Measurements from ENCODE around the gene EEFSEC. TPM values are rescaled to one million over a fixed set of nuclear protein-coding genes. Genes with fewer than 3 reads are reported as not detected.

EEFSEC gene
- total and polyA plus RNA-seq, 8 donors = 11.5 to 23.0 (median 19.9) TPM

GRCh38 chr3:128420720-128421438 lies 267.6 kb downstream of the EEFSEC start:
- ATAC-seq (no peak), DNase-seq (no peak)
- no peaks in the 10 kb centered on the region for H3K36me3 ChIP-seq
- H3K4me3 ChIP-seq = no peak overlapping the region
- H3K27me3 ChIP-seq = no peaks in the 10 kb centered on the region
- no peak overlapping the region for H3K27ac ChIP-seq
- peaks cover 0 to 6% of the 10 kb centered on the region in 2 donors for H3K4me1 ChIP-seq
- intact Hi-C loops (cut with DNase I) = no loop called here
- no peaks in the 10 kb centered on the region for H3K9me3 ChIP-seq
- TF ChIP-seq CTCF (IDR thresholded peaks at IDR 0.05) = no peak

- Histone ChIP-seq H3K27me3 (peaks cover 0 to under 1% of the 10 kb centered on the region in 2 donors), H3K4me3 (no peak overlapping the region), H3K9me3 (no peaks in the 10 kb centered on the region), H3K4me1 (peaks cover 0 to 10% of the 10 kb centered on the region in 2 donors), H3K36me3 (no peaks in the 10 kb centered on the region), H3K27ac (no peak overlapping the region)
- intact Hi-C loops (cut with DNase I) = no loop called here
- TF ChIP-seq CTCF (IDR thresholded peaks at IDR 0.05) = no peak
- no peak for DNase-seq
- no peak for ATAC-seq
Observed at GRCh38 chr3:128421439-128421836, 268.2 kb downstream of the EEFSEC start.

GRCh38 chr3:128421966-128422365 lies 268.7 kb downstream of the EEFSEC start:
- H3K27ac ChIP-seq = no peak overlapping the region
- no peak overlapping the region for H3K4me3 ChIP-seq
- no peaks in the 10 kb centered on the region for H3K9me3 ChIP-seq
- intact Hi-C loops (cut with DNase I) = no loop called here
- DNase-seq (peak in 1 of 4 donors; percentile 56), ATAC-seq (no peak)
- peaks cover 0 to 9% of the 10 kb centered on the region in 2 donors for H3K4me1 ChIP-seq
- peaks cover 0 to 6% of the 10 kb centered on the region in 2 donors for H3K27me3 ChIP-seq
- TF ChIP-seq CTCF (IDR thresholded peaks at IDR 0.05) = no peak
- H3K36me3 ChIP-seq = no peaks in the 10 kb centered on the region

- H3K4me3 ChIP-seq = no peak overlapping the region
- TF ChIP-seq CTCF (IDR thresholded peaks at IDR 0.05) = no peak
- peaks cover 0 to 9% of the 10 kb centered on the region in 2 donors for H3K4me1 ChIP-seq
- DNase-seq (peak in 1 of 4 donors; percentile 5), ATAC-seq (no peak)
- peaks cover 0 to 16% of the 10 kb centered on the region in 2 donors for H3K27me3 ChIP-seq
- intact Hi-C loops (cut with DNase I) = no loop called here
- no peaks in the 10 kb centered on the region for H3K36me3 ChIP-seq
- no peak overlapping the region for H3K27ac ChIP-seq
- H3K9me3 ChIP-seq = no peaks in the 10 kb centered on the region
Observed at GRCh38 chr3:128422762-128423524, 269.7 kb downstream of the EEFSEC start.

- H3K36me3 ChIP-seq = no peaks in the 10 kb centered on the region
- ATAC-seq (no peak), DNase-seq (peak in 1 of 4 donors; percentile 33)
- H3K27me3 ChIP-seq = peaks cover 0 to 23% of the 10 kb centered on the region in 2 donors
- TF ChIP-seq CTCF (IDR thresholded peaks at IDR 0.05) = no peak
- H3K9me3 ChIP-seq = no peaks in the 10 kb centered on the region
- intact Hi-C loops (cut with DNase I) = no loop called here
- H3K27ac ChIP-seq = no peak overlapping the region
- peaks cover 0 to 9% of the 10 kb centered on the region in 2 donors for H3K4me1 ChIP-seq
- no peak overlapping the region for H3K4me3 ChIP-seq
Observed at GRCh38 chr3:128423525-128424147, 270.4 kb downstream of the EEFSEC start.
